Measurements from ENCODE around the gene EHMT1.
"Not testable (repeated sequence)": the region's sequence is repeated elsewhere in the genome, so short reads cannot be mapped to it uniquely, and the experiment has no call there.

EHMT1 gene

DNA sequence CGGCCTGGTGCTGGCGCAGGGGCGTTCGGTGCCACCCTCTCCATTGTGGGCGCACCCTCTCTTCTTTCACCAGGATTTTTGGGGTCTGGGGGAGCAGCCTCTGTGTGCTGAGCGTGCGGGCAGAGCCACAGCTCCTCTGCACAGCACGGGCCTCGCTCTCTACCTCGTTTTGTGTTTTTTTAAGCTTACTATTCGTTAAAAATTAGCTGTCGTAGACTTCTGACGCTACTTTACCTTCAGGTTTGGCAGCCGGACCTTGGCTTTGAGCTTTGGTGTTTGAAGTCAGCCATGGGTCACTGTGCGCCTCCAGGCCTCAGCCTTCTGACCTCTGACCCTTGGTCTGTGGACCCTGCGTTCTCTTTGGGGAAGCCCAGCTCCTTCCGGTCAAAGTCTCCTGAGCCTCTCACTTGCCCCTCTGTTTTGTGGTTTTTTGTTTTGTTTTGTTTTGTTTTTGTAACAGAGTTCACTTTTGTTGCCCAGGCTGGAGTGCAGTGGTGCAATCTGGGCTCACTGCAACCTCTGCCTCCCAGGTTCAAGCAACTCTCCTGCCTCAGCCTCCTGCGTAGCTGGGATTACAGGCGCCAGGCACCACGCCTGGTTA, 170.6 kb downstream of the EHMT1 start:
- no peak for DNase-seq

DNA sequence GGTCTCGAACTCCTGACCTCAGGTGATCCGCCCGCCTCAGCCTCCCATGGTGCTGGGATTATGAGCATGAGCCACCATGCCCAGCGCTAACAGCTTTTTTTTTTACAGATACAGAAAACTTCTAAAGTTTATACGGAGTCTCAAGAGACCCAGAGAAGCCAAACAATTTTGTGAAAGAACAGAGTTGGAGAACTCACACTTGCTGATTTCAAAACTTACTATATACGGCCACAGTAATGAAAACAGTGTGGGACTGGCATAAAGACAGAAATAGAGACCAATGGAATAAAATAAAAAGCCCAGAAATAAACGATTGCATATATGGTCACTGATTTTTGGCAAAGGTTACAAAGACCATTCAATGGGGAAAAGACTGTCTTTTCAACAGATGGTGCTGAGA, 173.1 kb downstream of the EHMT1 start:
- DNase-seq = no peak

DNA sequence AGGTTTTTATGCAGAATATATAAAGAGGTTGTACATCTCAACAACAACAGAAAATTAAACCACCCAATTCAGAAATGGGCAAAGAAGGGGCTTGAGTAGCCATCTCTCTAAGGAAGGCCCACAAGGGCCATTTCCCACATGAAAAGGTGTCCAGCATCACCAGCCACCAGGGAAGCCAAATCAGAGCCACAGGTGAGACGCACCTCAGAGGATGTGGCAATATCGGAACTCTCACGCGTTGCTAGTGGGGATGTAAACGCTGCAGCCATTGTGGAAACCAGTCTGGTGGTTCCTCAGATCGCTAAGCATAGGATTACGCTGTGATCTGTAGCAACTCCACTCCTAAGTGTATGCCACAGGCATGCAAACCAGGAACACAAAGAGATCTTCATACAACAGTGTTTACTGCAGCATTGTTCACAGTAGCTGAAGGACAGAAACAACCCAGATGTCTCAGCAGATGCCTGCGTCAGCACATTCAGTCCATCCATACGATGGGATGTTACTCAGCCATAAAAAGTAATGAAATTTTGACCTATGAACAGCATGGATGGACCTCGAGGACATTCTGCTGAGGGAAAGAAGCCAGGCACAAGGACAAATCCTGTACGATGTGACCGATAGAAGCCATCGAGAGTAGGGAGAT, 174.5 kb downstream of the EHMT1 start:
- DNase-seq = no peak

DNA sequence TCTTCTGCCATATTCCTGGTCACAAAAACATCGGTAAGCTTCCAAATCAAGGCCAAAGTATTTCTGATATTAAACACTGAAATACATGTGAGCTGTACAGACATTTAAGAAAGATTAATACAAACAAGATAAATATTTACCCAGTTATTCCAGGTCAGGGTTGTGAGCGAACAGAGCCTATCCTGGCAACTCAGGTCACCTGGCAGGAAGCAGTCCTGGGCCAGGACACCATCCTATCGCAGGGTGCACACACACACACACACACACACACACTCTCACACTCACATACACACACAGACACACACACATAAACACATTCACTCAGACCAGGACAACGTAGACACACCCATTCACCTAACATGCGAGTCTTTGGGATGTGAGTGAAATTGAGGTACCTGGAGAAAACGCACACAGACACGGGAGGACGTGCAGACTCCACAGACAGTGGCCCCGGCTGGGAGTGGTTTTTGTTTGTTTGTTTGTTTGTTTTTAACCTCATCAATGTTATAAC, 176.4 kb downstream of the EHMT1 start:
- no peak for DNase-seq

DNA sequence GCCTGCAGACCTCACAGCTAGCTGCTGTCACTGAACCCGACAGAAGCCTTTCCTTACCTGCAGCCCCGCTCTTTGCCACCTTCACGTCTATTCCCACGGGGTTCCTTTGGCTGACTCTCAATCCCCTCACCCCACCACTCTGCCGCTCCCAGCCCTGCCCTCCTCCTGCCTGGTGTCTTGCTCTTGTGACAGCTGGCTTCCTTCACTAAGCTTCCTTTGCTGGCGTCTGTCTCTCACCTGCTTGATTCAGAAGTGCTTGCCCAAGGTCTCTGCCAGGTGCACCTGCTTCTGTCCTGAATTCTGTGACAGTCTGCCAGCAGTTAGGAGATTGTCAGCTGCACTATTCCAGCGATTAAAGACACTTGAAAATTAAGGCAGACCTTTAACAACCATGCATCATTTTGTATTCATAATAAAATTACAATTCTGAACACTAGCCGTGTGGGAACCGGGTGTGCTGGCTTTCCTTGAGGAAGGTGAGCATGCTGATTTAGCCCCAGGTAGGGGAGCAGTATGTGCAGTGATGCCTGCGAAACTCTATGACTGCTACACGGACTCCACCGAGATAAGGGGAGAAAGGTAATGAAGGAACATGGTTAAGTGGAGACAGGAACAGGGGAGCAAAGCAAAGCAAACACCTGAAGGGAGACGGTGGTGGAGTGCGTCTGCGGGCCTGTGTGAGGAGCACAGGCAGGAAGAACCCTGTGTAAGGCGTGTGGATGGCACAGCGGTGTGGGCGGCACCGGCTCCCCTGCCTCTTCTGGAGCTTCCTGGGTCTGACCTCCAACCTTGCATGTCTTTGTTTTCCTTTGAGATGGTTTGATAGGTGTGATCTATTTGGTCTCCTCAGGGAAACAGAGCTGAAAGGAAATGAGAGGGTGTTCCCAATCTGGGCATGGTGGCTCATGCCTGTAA, 178.7 kb downstream of the EHMT1 start:
- no peak for DNase-seq

DNA sequence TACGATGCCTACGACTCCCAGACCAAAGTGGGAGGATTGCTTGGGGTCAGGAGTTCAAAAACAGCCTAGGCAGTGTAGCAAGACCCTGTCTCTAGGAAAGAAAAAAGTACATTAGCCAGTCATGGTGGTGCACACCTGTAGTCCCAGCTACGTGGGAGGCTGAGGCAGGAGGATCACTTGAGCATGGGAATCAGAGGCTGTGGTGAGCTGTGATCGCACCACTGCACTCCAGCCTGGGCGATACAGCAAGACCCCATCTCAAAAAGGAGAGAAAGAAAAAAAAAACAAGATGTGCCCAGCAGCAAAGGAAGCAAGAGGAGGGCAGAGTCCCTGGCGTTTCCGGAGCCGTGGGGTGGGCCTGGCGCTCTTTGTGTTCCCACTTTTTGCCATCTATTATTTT, 179.3 kb downstream of the EHMT1 start:
- DNase-seq = no peak

DNA sequence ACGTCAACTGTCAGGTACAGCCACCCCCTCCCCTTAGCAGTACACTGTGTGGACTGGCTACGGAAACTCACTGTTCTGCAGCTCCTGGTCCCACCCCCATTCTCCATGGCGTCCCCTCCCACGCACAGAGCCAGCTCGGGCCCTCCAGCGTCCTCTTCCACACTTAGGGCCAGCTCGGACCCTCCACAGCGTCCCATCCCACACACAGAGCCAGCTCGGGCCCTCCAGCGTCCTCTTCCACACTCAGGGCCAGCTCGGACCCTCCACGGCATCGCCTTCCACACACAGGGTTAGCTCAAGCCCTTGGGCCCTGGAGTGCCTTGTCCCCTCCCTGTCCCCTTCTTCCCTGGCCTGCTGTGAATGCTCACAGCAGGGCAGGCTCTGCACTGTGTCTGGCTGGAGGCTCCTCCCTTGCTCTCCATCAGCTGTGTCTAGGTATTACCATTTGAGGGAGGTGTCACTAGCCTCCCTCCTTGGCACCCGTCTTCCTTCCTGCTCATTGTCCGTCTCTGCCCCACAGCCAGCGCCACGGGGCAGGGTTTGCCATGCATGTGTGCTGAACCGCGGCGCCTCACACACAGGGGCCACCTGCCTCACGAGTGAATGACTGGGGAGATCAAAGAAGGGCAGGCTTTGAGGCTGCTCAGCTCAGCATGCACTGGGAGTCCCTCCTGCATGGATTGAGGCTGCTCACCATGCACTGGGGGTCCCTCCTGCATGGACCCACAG, 180.3 kb downstream of the EHMT1 start:
- no peak for DNase-seq

DNA sequence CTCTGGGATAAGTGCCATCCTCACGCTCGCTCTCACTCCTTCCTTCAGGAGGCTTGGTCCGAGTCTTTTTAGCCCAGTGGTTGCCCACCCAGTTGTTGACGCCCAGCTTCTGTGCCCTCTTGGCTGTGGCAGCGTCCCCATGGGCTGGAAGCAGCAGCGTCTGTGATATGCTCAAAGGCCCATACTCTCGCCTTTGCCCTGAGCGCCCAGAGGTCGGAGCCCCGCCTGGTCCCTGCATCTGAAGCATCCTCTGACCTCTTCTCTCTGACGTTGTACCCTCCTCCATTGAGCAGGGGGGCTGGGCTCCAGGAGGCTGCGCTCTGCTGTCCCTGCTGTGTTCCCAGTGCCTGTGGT, 180.8 kb downstream of the EHMT1 start:
- no peak for DNase-seq

DNA sequence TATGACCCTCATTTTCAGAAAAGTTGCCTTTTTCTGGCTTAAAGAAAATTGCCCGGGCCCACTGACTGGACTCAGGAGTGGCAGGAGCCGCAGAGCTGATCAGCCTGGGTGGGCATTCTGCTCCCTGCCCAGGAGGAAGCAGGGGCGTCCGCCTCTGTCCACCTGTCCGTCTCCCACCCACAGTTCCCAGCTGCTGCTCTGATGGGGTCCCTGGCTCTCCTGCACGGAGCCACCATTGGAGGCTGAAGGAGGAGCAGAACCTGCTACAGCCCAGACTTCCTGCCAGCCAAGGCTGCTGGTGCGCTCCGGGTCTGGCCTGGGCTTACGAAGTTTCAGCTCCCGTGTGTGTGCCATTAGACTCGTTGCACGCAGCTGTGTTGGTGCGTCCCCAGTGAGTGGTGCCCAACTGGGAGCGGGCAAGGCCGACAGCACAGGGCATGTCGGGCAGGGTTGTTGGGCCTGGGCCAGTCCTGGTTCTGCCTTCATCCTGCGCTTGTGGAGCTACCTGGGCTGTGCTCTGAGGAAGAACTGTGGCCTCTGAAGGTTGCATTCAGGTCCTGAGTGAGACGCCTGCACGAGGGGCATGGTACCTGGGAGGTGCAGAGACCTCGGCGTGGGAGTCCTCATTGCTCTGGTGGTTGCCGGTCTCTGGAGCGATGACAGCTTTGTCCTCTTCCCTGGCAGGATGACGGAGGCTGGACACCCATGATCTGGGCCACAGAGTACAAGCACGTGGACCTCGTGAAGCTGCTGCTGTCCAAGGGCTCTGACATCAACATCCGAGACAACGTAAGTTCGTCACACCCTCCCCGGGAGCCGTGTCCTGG, 181.6 kb downstream of the EHMT1 start:
- no peak for DNase-seq

DNA sequence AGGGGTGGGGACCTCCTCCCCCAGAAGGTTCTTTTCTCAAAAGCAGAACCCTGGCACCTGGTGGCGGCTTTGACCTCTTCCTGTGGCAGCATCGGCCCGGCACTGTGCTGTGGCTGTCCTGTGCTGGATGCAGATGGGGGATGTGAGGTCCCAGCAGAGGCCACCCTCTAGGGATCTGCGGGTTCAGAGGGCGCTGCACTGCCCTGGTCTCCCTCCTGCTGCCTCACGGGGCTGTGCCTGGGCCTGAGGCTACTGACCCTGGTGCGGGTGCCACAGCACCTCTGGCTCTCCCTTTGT, 182.2 kb downstream of the EHMT1 start:
- no peak for DNase-seq

DNA sequence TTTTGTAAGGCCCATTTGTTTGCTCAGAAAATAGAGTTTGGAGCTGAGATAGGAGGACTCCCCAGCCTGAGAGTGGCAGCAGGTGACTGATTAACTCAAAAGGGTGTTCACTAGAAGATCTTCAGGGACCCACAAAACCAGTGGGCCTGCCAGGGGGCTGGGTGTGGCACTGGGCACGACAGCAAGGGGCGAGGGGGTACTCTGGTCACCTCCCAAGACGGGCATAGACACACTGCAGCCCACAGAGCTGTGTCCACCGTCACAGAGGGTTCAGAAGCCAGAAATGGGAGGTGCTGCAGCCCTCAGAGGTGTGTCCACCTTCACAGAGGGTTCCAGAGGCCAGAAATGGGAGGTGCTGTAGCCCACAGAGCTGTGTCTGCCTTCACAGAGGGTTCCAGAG, 183.2 kb downstream of the EHMT1 start:
- DNase-seq = no peak

DNA sequence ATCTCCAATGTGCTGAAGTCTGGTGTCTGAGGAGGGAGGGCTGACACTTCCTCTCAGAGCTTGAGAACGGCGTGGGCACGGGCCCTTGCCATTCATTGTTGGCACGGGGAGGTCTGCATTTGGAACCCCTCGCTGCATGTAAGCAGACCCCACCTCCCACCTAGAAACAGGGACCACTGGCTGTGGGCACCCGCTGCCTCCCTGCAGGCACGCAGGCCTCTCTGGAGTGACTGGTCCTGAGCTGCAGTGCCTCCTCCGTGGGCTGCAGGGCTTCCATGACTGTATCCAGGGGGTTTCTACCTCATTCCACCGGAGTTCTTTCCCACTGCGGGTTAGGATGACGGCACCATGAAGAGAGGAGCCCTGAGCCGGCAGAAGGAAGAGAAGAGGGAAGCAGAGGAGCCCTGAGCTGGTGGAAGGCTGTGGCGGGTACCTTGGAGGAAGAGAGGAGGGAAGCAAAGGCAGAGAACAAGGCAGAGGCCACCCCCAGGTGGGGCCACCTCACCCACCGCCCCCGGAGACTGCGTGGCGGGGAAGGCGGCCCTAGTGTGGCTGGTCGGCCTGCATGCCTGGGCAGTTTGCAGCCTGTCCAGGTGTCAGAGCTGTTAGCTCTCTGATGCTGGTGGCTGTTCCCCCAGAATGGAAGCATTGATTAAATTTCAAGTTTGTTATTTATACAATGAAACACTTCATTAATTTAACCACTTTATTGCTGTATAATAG, 183.9 kb downstream of the EHMT1 start:
- no peak for DNase-seq

DNA sequence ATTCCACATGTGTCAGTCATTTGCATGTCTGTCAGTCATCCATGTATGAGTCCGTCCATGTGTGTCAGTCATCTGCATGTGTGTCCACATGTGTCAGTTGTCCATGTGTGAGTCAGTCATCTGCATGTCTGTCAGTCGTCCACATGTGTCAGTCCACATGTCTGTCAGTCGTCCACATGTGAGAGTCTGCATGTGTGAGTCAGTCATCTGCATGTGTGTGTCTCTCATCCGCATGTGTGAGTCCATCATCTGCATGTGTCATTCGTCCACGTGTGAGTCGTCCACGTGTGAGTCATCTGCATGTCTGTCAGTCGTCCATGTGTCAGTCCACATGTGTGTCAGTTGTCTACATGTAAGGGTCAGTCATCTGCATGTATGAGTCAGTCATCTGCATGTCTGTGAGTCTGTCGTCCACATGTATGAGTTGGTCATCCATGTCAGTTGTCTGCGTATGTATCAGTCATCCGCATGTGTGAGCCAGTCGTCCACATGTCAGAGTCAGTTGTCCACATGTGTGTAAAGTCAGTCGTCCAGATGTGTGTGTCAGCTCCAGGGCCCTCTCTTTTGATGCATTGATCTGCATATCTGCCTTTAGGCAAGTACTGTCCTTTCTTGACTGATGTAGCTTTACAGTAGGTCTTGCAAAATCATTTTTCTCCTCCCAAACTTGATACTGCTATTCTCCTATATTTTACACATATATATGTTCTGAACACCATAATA, 186.3 kb downstream of the EHMT1 start:
- DNase-seq = no peak

DNA sequence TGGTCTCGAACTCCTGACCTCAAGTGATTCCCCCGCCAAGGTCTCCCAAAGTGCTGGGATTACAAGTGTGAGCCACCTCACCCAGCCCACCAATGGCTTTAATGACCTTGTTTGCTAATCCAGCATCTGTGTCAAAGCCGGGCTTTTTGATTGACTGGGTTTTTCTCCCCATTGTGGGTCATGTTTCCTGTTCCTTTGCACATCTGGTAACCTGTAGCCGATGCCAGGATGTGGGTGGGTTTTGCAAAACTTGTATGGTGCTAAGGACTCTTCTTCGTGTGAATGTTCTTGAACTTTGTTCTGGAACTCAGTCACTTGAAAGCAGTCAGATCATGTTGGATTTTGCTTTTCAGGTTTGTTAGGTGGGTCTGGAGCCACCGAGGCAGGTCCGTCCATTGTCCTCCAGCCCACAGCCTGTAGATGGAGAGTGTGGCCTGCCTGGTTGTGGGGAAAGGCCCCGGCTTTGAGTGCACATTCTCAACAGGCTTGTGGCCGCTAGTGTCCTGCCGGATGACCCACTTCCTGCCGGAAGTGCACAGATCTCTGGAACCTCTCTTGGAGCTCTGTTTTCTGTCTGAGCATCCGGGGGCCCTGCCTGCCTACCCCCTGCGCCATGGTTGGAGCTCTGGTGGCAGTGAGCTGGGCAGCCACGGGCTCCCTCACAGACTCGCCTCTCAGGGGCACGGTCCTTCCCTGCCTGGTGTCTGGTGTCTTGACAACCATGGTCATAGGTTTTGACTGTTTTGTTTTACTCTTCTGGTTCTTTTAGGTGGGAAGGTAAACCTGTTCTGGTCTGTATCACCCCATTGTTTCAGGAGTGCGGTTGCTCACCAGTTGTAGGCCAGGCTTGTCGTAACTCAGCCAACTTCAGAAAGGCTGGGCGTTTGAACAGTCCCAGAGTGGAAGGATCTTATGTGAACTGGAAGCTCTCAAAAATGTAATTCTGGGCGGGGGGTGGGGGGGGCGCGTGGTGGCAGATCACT, 189.2 kb downstream of the EHMT1 start:
- DNase-seq = no peak

DNA sequence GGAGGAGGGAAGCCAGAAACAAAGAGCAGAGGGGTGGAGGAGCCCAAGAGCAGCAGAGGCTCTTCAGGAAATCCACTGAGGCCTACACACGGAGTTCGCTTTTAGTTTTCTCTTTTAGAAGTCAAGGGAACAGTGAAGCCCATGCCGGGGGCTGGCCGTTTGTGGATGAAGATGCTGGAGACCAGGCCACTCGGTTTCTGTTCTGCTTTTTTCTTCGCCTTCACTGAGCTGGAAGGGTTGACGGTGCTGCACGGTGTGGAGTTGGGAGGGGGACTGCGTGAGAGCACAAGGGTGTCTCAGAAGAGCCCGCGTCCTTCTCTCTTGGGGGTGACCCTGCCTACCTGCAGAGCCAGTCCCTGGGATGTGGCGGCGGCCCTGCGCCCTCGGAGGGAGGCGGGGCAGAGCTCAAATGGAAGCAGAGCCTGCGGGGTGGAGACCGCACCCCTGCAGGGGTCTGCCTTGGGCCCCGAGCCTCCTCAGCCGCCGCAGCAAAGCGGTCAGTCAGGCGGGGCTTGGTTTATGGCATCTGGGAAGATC, 190.3 kb downstream of the EHMT1 start:
- no peak for DNase-seq

DNA sequence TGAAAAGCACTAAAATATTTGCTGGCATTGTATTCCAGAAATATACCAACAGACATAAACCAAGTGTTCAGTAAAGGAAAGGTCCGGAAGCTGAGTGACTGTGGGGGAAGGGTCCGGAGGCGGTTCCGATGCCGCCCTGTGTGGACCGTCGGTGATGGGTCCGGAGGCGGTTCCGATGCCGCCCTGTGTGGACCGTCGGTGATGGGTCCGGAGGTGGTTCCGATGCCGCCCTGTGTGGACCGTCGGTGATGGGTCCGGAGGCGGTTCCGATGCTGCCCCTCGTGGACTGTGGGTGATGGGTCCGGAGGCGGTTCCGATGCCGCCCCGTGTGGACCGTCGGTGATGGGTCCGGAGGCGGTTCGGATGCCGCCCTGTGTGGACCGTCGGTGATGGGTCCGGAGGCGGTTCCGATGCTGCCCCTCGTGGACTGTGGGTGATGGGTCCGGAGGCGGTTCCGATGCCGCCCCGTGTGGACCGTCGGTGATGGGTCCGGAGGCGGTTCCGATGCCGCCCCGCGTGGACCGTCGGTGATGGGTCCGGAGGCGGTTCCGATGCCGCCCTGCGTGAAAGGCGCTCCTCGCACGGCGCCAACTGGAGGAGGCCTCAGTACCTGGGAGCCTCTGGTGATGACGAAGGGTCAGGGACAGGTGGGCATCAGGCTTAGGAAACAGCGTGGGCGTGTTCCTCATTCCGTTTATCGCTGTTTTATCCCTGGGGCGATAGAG, 191.1 kb downstream of the EHMT1 start:
- DNase-seq = not testable (repeated sequence)

DNA sequence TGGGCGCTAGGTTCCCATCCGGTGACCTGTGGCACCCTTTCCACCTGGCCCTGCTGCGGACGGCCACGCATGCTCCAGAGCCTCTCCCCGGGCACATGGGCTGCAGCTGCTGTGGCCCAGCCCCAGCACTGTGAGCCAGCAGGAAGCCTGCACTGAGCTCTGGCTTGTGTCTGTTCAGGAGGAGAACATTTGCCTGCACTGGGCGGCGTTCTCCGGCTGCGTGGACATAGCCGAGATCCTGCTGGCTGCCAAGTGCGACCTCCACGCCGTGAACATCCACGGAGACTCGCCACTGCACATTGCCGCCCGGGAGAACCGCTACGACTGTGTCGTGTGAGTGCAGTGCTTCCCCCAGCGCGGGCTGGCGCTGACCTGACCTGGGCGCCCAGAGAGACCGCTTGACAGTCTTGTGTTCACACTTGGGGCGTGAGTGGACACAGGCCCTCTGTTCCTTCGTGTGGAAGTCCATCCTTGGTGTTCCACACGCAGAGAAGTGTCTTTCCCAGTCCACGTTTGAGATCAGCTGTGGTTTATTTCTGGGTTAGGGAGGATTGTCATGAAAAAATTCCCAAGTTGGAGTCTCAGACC, 192.6 kb downstream of the EHMT1 start:
- no peak for DNase-seq

DNA sequence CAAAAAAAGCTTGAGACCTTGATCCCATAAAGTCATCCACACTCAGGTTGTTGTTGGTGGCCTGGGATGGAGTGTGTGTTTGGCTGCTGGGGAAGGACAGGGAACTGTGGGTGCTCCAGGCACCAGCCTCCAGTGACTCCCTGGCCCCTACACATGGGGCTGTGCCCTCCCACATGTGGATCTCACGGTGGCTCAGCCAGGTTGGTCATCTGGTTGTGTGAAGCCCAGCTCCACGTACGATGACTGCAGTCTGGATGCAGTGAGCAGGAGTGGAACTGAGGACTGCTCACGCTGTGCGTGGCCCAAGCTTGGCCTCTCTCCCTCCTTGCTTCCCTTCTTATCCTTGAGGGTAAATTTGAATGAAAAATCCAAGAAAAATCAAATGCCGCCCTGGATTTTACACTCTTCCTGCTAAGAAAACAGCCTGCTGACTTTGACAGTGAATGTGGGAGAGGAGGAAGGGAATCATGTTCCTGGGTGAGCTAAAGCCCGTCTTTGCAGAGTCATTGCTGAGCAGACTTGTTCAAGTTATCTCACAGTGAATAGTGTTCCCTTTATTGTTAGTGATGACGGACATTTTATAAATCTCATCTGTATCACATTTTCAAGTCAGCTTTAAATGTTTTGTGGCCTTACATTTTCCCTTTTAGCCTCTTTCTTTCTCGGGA, 193.7 kb downstream of the EHMT1 start:
- no peak for DNase-seq
